Renal pelvis (tissue), 4 donors: ENCODE results near the gene HNRNPUL2. TPM values are rescaled to one million over a fixed set of nuclear protein-coding genes. Genes with fewer than 3 reads are reported as not detected.
"Not testable (repeated sequence)": the region's sequence is repeated elsewhere in the genome, so short reads cannot be mapped to it uniquely, and the experiment has no call there.

Source experiments
- DNase-seq: peaks from one replicate; pipeline ENCODE4 v3.0.0-alpha.2; 2013
- polyA plus RNA-seq, 3 donors: library from polyadenylated mRNA; unstranded; fragments of 120-200 nt; gene quantifications; one replicate each; pipeline ENCODE4 v1.2.1, GENCODE V29; 2013; ENCODE audit not compliant: insufficient read length in 3 of 3

HNRNPUL2 gene
- polyA plus RNA-seq, 3 donors: 79.1 to 92.4 (median 86.0) TPM

- DNase-seq: peak; percentile 84
These were observed 19.9 kb downstream of the HNRNPUL2 start, which contains the start of the genes BSCL2 and GNG3 for GRCh38 chr11:62707277-62707861. TSS of gene BSCL2 (minus strand) at chr11:62707424. CDS start at chr11:62707195, 229 bp downstream. TSS of gene GNG3 (plus strand) at chr11:62707676. CDS start at chr11:62708296, 620 bp downstream.

- no peak for DNase-seq
These were observed 20.4 kb downstream of the HNRNPUL2 start for GRCh38 chr11:62706850-62707247.

GRCh38 chr11:62705880-62706849, 21.1 kb downstream of the HNRNPUL2 start:
- peak; percentile 94 for DNase-seq

- DNase-seq: no peak
These were observed 21.8 kb downstream of the HNRNPUL2 start for GRCh38 chr11:62705413-62705812.

GRCh38 chr11:62703921-62704320, 23.3 kb downstream of the HNRNPUL2 start:
- DNase-seq: not testable (repeated sequence)

- DNase-seq: no peak
These were observed 25.0 kb downstream of the HNRNPUL2 start for GRCh38 chr11:62702246-62702645.

GRCh38 chr11:62694455-62695167, 32.6 kb downstream of the HNRNPUL2 start:
- DNase-seq: peak; percentile 81

GRCh38 chr11:62693624-62694023, 33.6 kb downstream of the HNRNPUL2 start:
- not testable (repeated sequence) for DNase-seq

GRCh38 chr11:62689421-62690183, 37.7 kb downstream of the HNRNPUL2 start, which contains the start of gene LRRN4CL:
TSS of gene LRRN4CL (minus strand) at chr11:62689530. CDS start at chr11:62688508, 1,022 bp downstream.
- no peak for DNase-seq

- no peak for DNase-seq
These were observed 38.8 kb downstream of the HNRNPUL2 start for GRCh38 chr11:62688491-62688890.

GRCh38 chr11:62687508-62688396, 39.5 kb downstream of the HNRNPUL2 start:
- DNase-seq: no peak

- DNase-seq: no peak
These were observed 44.7 kb downstream of the HNRNPUL2 start for GRCh38 chr11:62682518-62682917.

GRCh38 chr11:62680825-62681240, 46.4 kb downstream of the HNRNPUL2 start:
- DNase-seq: peak; percentile 41

- DNase-seq: peak; percentile 87
These were observed 48.2 kb downstream of the HNRNPUL2 start, which contains the start of gene UBXN1 for GRCh38 chr11:62678770-62679696. TSS of gene UBXN1 (minus strand) at chr11:62679073. CDS start at chr11:62678923, 150 bp downstream.

- DNase-seq: no peak
These were observed 48.9 kb downstream of the HNRNPUL2 start for GRCh38 chr11:62678433-62678769.

GRCh38 chr11:62677714-62678113, 49.5 kb downstream of the HNRNPUL2 start:
- DNase-seq: no peak

GRCh38 chr11:62677156-62677555, 50.1 kb downstream of the HNRNPUL2 start:
- DNase-seq: no peak

- no peak for DNase-seq
These were observed 50.6 kb downstream of the HNRNPUL2 start for GRCh38 chr11:62676698-62677097.

- DNase-seq: not testable (repeated sequence)
These were observed 51.8 kb downstream of the HNRNPUL2 start for GRCh38 chr11:62675415-62675814.
